GM18526 (cell line): ENCODE results near the gene DYNC1I1.

Source experiments
- POLR2A ChIP-seq: IDR thresholded peaks from 3 replicates; pipeline ENCODE4 v1.6.1; 2011; ENCODE audit not compliant: insufficient read length; ENCODE audit errors: extremely low read depth

The DYNC1I1 gene

GRCh38 chr7:95871896-95872295 lies 99.5 kb downstream of the DYNC1I1 start:
- no peak for TF ChIP-seq POLR2A

- no peak for TF ChIP-seq POLR2A
Observed at GRCh38 chr7:95874129-95874528, 101.8 kb downstream of the DYNC1I1 start.

- TF ChIP-seq POLR2A = no peak
Observed at GRCh38 chr7:95874541-95875265, 102.3 kb downstream of the DYNC1I1 start.

GRCh38 chr7:95875519-95875918 lies 103.2 kb downstream of the DYNC1I1 start:
- no peak for TF ChIP-seq POLR2A

GRCh38 chr7:95878677-95879076 lies 106.3 kb downstream of the DYNC1I1 start:
- no peak for TF ChIP-seq POLR2A

GRCh38 chr7:95881597-95881996 lies 109.2 kb downstream of the DYNC1I1 start:
- TF ChIP-seq POLR2A = no peak

- TF ChIP-seq POLR2A = no peak
Observed at GRCh38 chr7:95883217-95883616, 110.9 kb downstream of the DYNC1I1 start.

- no peak for TF ChIP-seq POLR2A
Observed at GRCh38 chr7:95886501-95887090, 114.2 kb downstream of the DYNC1I1 start.

GRCh38 chr7:95893484-95893883 lies 121.1 kb downstream of the DYNC1I1 start:
- no peak for TF ChIP-seq POLR2A

GRCh38 chr7:95897557-95898251 lies 125.3 kb downstream of the DYNC1I1 start:
- no peak for TF ChIP-seq POLR2A

- TF ChIP-seq POLR2A = no peak
Observed at GRCh38 chr7:95899919-95900513, 127.7 kb downstream of the DYNC1I1 start.

- no peak for TF ChIP-seq POLR2A
Observed at GRCh38 chr7:95901006-95901405, 128.7 kb downstream of the DYNC1I1 start.

- TF ChIP-seq POLR2A = no peak
Observed at GRCh38 chr7:95904099-95904498, 131.7 kb downstream of the DYNC1I1 start.

GRCh38 chr7:95905167-95905566 lies 132.8 kb downstream of the DYNC1I1 start:
- no peak for TF ChIP-seq POLR2A

- no peak for TF ChIP-seq POLR2A
Observed at GRCh38 chr7:95906851-95907250, 134.5 kb downstream of the DYNC1I1 start.

GRCh38 chr7:95907337-95907736 lies 135.0 kb downstream of the DYNC1I1 start:
- TF ChIP-seq POLR2A = no peak
